HG03196 (cell line): ENCODE data around the gene SPTLC3.

Experiments used
- ATAC-seq: cut with Tn5 transposase; IDR thresholded peaks from one replicate; pipeline ENCODE4 v1.9.1; 2021; ENCODE audit not compliant: unreplicated experiment

The SPTLC3 gene

DNA sequence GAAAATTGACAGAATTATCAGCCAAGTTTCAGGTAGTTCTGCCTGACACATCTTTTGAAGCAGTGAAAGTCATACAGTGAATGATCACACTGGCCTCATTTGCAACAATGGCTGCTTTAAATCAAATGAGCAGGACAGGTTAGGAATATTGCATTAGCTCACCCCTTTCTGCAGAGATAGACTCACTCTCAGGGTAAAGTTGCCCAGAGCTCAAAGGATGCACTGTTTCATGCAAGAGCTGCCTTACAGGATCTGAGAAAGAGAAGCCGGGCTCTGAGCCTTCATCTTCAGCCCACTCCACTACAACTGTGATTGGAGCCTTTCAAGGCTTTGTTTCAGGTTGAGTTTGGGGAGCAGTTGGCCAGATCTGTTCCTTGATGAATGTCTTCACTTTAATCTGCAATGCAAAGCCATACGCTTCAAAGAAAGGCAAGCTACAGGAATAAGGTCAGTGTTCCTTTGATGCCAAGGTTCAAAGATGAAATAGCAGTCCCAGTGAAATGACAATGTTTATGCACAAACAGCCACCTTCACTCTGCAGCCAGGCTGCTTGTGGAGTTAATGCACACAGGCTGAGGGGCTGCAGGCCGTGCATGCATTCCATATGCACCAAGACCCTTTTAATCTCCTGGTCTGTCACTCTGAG, 121.4 kb downstream of the SPTLC3 start:
- no peak for ATAC-seq

GRCh38 chr20:13130707-13131103, 121.9 kb downstream of the SPTLC3 start:
- ATAC-seq = no peak

- no peak for ATAC-seq
Measured at GRCh38 chr20:13131688-13132087, 122.9 kb downstream of the SPTLC3 start.

- ATAC-seq = no peak
Measured at GRCh38 chr20:13139459-13140150, 130.8 kb downstream of the SPTLC3 start.

DNA sequence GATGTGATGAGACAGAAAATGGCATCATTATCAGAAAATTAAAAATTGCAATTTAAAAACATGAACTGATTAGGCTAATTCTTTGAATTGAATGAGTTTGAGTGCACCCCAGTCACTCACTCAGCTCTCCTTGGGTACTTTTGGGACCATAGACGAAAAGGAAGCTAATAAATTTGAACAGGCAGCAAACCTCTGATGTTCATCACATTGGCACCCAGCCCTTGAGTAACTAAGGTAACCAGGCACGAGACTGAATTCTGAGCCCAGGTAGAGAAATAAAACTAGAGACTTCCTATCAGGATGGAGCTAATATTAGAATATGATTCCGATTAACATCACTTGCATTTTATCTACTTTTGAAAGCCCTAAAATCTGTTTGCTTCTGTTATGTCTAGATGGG, 131.4 kb downstream of the SPTLC3 start:
- ATAC-seq = no peak

- ATAC-seq = no peak
Measured at GRCh38 chr20:13140775-13141174, 132.0 kb downstream of the SPTLC3 start.

- no peak for ATAC-seq
Measured at GRCh38 chr20:13141546-13141945, 132.8 kb downstream of the SPTLC3 start.

GRCh38 chr20:13142143-13142542, 133.4 kb downstream of the SPTLC3 start:
- no peak for ATAC-seq

GRCh38 chr20:13147071-13147963, 138.5 kb downstream of the SPTLC3 start:
- no peak for ATAC-seq

- ATAC-seq = no peak
Measured at GRCh38 chr20:13147971-13148370, 139.2 kb downstream of the SPTLC3 start.

DNA sequence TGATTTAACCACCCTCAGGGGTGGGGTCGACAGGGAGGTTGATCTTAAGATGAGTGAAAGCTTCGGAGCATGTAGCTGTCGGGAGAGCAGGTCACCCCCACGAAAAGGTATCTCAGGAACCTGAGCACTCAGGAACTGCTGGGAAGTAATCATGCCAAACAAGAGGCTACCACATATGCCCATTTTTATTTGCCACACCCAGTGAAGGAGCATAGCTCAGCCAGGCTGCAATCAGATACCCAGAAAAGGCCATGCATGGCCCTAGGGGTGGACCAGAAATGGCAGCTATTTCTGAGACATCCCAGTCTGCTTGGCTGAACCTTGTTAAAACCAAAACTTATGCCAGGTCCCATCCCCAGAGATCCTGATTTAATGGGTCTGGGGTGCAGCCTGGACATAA, 139.6 kb downstream of the SPTLC3 start:
- no peak for ATAC-seq

DNA sequence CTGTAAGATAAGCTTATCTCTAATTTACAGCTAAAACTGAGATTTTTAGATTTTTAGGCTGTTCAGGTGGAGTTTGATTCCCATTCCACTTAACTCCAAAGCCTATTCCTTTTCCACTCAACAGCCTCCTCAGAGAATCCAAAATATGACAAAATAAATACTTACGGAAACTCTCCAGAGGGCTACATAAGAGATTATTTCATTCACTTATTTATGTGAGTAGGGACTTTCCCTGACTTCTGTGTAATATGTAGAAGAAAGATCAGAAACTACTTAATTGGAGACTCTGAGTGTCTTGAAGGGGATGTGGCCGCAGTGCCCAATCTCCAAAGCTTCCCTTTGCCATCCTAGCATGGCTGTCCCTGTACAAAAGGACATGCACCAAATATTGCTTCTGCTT, 140.2 kb downstream of the SPTLC3 start:
- no peak for ATAC-seq

GRCh38 chr20:13149371-13150105, 140.8 kb downstream of the SPTLC3 start:
- no peak for ATAC-seq

GRCh38 chr20:13158369-13158768, 149.6 kb downstream of the SPTLC3 start:
- ATAC-seq = no peak

GRCh38 chr20:13159889-13160288, 151.1 kb downstream of the SPTLC3 start:
- no peak for ATAC-seq

- ATAC-seq = no peak
Measured at GRCh38 chr20:13165203-13165602, 156.4 kb downstream of the SPTLC3 start.

DNA sequence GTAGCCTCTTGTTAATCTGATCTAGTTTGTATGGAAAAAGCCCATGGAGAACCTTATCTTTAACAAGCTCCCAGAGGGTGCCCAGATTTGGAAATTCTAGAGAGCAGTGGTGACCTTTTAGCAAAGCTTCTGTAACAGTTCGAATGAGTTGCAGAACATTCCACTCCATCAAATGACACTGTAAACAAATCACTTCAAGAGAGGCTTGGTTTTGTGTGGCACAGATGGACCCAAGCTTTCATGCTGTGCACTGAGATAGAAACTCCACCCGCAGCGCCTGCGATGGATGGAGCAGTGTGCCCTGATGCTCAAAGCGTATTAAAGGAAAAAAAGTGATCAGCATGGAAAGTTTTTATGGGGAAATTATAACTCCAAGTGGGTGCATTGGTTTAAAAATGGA, 157.2 kb downstream of the SPTLC3 start:
- no peak for ATAC-seq

DNA sequence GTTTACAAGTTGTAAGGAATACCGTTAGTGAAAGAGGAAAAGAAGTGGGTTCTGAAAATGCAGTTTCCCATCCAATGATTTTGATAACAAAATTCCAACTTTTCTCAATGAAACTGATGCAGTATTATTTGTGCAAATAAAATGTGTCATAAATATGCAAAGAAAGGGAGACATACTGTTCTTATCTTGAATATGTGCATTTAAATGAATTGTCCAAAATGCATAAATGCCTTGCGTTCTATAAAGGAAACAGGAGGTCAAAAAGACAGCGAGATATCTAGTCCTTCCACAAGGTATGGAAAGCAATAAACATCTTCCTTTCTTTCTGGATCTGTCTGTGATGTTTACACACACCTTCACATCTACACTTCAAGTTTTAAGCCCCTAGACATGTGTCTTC, 157.7 kb downstream of the SPTLC3 start:
- no peak for ATAC-seq

DNA sequence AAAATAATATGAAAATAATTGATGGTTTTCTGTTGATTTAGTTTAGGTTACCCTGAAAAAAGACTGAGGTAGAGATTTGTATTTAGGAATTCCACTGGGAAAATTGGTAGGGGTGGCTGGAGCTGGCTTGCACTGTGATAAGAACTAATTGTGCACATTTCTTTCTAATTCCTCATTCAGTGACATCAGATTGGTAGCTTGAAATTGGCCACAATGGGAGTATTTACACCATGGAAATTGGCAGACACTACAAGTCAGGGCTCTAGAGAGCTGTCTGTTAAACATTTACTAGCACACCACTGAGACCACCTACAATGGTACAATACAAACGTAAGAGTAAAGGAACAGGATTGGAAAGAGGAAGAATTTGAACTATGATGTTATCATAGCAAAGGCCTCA, 160.3 kb downstream of the SPTLC3 start:
- ATAC-seq = no peak

GRCh38 chr20:13170771-13171170, 162.0 kb downstream of the SPTLC3 start:
- no peak for ATAC-seq

DNA sequence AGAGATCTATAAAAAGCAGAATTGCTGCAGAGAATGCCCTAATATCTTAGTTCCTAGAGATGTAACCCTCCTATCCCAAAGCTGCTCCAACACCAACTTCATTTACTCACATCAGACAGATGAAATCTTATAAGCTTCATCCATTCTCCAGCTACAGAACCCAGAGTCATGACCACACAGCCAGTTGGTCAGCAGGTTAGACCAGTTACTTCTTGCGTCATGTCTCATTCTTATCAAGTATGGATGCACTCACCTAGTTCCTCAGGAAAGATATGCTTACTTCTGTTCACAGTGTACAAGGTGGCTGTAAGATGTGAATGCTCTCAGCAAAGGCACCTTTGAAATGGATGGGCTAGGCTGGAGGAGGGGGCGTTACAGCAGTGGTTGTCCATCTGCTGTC, 164.4 kb downstream of the SPTLC3 start:
- no peak for ATAC-seq
